ENCODE data around the gene CEP112.

- TF ChIP-seq CTCF (conservative IDR thresholded peaks at IDR 0.05; ENCODE audit: low read depth, low read length) (no peak), POLR2A (IDR thresholded peaks at IDR 0.05; ENCODE audit: low read depth, low read length) (no peak), MAFK (IDR thresholded peaks at IDR 0.05; ENCODE audit: low read depth, low read length) (no peak), USF2 (IDR thresholded peaks at IDR 0.05; ENCODE audit: low read depth, low read length) (no peak), MAZ (IDR thresholded peaks at IDR 0.05; ENCODE audit: borderline replicate concordance, low read depth, low read length) (no peak), RAD21 (IDR thresholded peaks at IDR 0.05; ENCODE audit: low read length) (no peak)
These were observed 148.5 kb downstream of the CEP112 start for GRCh38 chr17:66043419-66043818.

Data from IMR-90 (cell line).